Karpas-422 (cell line): Measurements from ENCODE around the gene IL3RA. TPM values are rescaled to one million over a fixed set of nuclear protein-coding genes. Genes with fewer than 3 reads are reported as not detected.
"Not testable (repeated sequence)": the region's sequence is repeated elsewhere in the genome, so short reads cannot be mapped to it uniquely, and the experiment has no call there.

ENCODE experiments used
- DNase-seq: peaks from one replicate; pipeline ENCODE4 v3.0.0-alpha.2; 2015
- H2AFZ ChIP-seq: fragments of 200-600 bp; sonication (generic); 2 replicates; pipeline ENCODE4 v1.6.1; 2014; ENCODE audit warnings: antibody characterized with exemption, low read length, mixed read lengths
- H3K27ac ChIP-seq: fragments of 200-600 bp; sonication (generic); 2 replicates; pipeline ENCODE4 v1.5.1; 2014; ENCODE audit warnings: mild to moderate bottlenecking, low read length, moderate library complexity
- H3K27me3 ChIP-seq: fragments of 200-600 bp; sonication (generic); 2 replicates; pipeline ENCODE4 v1.6.1; 2014; ENCODE audit warnings: low read length, mixed read lengths
- H3K36me3 ChIP-seq: fragments of 200-600 bp; sonication (generic); 2 replicates; pipeline ENCODE4 v1.6.1; 2014; ENCODE audit warnings: low read length, mixed read lengths; ENCODE audit not compliant: insufficient read depth
- H3K4me1 ChIP-seq: fragments of 200-600 bp; sonication (generic); 2 replicates; pipeline ENCODE4 v1.6.1; 2014; ENCODE audit warnings: mild to moderate bottlenecking, low read length, mixed read lengths
- H3K4me2 ChIP-seq: fragments of 200-600 bp; sonication (generic); 2 replicates; pipeline ENCODE4 v1.6.1; 2014; ENCODE audit warnings: low read length, low read depth, mild to moderate bottlenecking; ENCODE audit not compliant: poor library complexity, severe bottlenecking
- H3K4me3 ChIP-seq: fragments of 200-600 bp; sonication (generic); 2 replicates; pipeline ENCODE4 v1.5.1; 2014; ENCODE audit warnings: mild to moderate bottlenecking, antibody characterized with exemption, low read length, mixed read lengths
- H3K79me2 ChIP-seq: fragments of 200-600 bp; sonication (generic); 2 replicates; pipeline ENCODE4 v1.6.1; 2014; ENCODE audit warnings: mild to moderate bottlenecking, low read length, mixed read lengths
- H3K9ac ChIP-seq: fragments of 200-600 bp; sonication (generic); 2 replicates; pipeline ENCODE4 v1.6.0; 2014; ENCODE audit warnings: low read length
- H3K9me2 ChIP-seq: fragments of 200-600 bp; sonication (generic), shearing (Covaris generic); replicated peaks from 2 replicates; pipeline ENCODE4 v1.6.0; 2014; ENCODE audit warnings: mild to moderate bottlenecking, low read length, moderate library complexity; ENCODE audit not compliant: insufficient read depth
- H3K9me3 ChIP-seq: fragments of 300-700, 200-600 bp; sonication (generic); 2 replicates; pipeline ENCODE4 v1.6.1; 2014; ENCODE audit warnings: low read length, mixed read lengths
- H4K20me1 ChIP-seq: fragments of 200-600 bp; sonication (generic); 2 replicates; pipeline ENCODE4 v1.6.1; 2014; ENCODE audit warnings: mild to moderate bottlenecking, antibody characterized with exemption, low read length, low read depth; ENCODE audit not compliant: insufficient read depth
- total RNA-seq: library from RNA; depleted of rRNA; stranded (reverse); fragments of >200 nt; shearing (Covaris generic); gene quantifications from 2 replicates; pipeline ENCODE4 v1.2.3, GENCODE V29; 2014; ENCODE audit warnings: low replicate concordance

The IL3RA gene
- total RNA-seq, 1 experiment from 2014 or later = not detected

DNA sequence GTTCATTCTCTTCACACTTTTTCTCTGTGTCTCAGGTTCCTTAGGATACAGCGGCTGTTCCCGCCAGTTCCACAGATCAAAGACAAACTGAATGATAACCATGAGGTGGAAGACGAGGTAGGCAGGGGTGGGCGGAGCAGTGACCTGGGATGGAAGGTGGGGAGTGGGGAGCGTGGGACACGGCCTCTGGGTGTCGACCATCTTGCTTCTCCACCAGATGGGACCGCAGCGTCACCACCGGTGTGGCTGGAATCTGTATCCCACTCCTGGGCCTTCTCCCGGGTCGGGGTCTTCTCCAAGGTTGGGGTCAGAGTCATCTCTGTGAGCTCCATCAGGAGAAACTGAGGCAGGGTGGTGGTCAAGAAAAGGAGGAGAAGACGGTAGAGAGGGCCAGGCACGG lies 31.2 kb upstream of the IL3RA start:
- Histone ChIP-seq H2AFZ (no peak overlapping the region), H3K36me3 (no peaks in the 10 kb centered on the region), H3K27me3 (no peaks in the 10 kb centered on the region), H3K79me2 (no peaks in the 10 kb centered on the region), H3K4me3 (no peak overlapping the region), H3K4me1 (no peaks in the 10 kb centered on the region), H3K9ac (no peak overlapping the region), H3K27ac (no peak overlapping the region), H3K4me2 (no peak overlapping the region), H3K9me3 (peaks cover 4% of the 10 kb centered on the region), H4K20me1 (no peaks in the 10 kb centered on the region), H3K9me2 (no peaks in the 10 kb centered on the region)
- no peak for DNase-seq

GRCh38 chrX:1306909-1307625 lies 29.5 kb upstream of the IL3RA start:
- Histone ChIP-seq H3K4me2 (no peak overlapping the region), H3K9ac (no peak overlapping the region), H3K4me3 (no peak overlapping the region), H3K27me3 (no peaks in the 10 kb centered on the region), H4K20me1 (no peaks in the 10 kb centered on the region), H3K9me2 (no peaks in the 10 kb centered on the region), H3K9me3 (peaks cover 4% of the 10 kb centered on the region), H3K4me1 (no peaks in the 10 kb centered on the region), H3K36me3 (no peaks in the 10 kb centered on the region), H2AFZ (no peak overlapping the region), H3K79me2 (no peaks in the 10 kb centered on the region), H3K27ac (no peak overlapping the region)
- DNase-seq = peak; percentile 49

DNA sequence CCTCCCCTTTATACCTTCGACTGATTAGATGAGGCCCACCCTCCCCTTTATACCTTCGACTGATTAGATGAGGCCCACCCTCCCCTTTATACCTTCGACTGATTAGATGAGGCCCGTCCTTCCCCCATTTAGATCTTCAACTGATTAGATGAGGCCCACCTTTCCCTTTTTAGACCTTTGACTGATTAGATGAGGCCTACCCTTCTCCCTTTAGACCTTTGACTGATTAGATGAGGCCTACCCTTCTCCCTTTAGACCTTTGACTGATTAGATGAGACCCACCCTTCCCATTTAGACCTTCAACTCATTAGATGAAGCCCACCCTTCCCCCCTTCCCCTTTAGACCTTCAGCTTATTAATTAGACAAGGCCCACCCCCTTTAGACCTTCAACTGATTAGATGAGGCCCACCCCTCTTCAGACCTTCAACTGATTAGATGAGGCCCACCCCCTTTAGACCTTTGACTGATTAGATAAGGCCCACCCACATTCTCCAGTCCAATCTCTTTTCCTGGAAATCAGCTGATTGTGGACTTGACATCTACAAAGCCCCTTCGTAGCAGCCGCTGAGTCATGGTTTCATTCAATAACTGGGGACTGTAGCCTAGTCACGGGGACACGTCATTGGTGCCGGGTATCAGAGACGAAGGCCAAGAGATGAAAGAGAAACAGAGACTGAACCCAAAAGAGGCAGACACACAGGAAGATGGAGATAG lies 28.8 kb upstream of the IL3RA start:
- Histone ChIP-seq H3K4me3 (no peak overlapping the region), H3K36me3 (no peaks in the 10 kb centered on the region), H3K27me3 (no peaks in the 10 kb centered on the region), H4K20me1 (no peaks in the 10 kb centered on the region), H3K4me2 (no peak overlapping the region), H3K9me2 (no peaks in the 10 kb centered on the region), H3K79me2 (no peaks in the 10 kb centered on the region), H3K4me1 (no peaks in the 10 kb centered on the region), H3K9me3 (peaks cover 4% of the 10 kb centered on the region), H3K9ac (no peak overlapping the region), H2AFZ (no peak overlapping the region), H3K27ac (no peak overlapping the region)
- no peak for DNase-seq

DNA sequence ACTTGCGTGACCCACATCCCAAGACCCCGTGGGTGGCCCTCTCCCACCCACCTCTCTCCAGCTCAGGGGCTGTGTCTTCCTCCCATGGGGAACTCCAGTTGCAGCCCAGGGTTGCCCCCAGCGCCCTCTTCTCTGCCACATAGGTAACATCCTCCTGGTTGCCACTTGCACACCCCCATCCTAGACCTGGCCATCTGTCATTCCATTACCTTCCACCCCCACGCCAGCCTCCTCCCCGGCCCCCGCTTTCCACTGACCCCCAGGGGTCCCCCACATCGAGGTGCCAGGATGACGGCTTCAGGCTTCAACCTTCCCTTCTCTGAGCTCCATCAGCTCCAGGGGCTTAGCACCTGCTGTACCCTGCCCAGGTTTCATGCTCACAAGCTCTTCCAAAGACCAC lies 28.1 kb upstream of the IL3RA start:
- Histone ChIP-seq H3K9me3 (peaks cover 4% of the 10 kb centered on the region), H2AFZ (no peak overlapping the region), H3K79me2 (no peaks in the 10 kb centered on the region)

DNA sequence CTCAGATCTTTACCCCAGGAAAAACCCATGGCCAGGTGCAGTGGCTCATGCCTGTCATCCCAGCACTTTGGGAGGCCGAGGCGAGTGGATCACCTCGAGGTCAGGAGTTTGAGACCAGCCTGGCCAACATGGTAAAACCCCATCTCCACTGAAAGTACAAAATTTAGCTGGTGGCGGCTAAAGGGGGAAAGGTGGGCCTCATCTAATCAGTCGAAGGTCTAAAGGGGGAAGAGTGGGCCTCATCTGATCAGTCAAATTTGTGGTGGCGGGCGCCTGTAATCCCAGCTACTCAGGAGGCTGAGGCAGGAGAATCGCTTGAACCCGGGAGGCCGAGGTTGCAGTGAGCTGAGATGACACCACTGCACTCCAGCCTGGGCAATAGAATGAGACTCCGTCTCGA lies 27.7 kb upstream of the IL3RA start:
- H3K4me1 ChIP-seq, H3K36me3 ChIP-seq, H3K9ac ChIP-seq, H3K79me2 ChIP-seq, H4K20me1 ChIP-seq, H3K4me3 ChIP-seq, H3K27ac ChIP-seq, H3K9me3 ChIP-seq, DNase-seq, H3K4me2 ChIP-seq, H3K27me3 ChIP-seq, H2AFZ ChIP-seq, H3K9me2 ChIP-seq: not testable (repeated sequence)

More for the DNA sequence above, 28.1 kb upstream of the IL3RA start:
- Histone ChIP-seq H3K4me3 (no peak overlapping the region), H3K4me1 (no peaks in the 10 kb centered on the region), H3K27me3 (no peaks in the 10 kb centered on the region), H3K9ac (no peak overlapping the region), H4K20me1 (no peaks in the 10 kb centered on the region), H3K27ac (no peak overlapping the region), H3K4me2 (no peak overlapping the region), H3K9me2 (no peaks in the 10 kb centered on the region), H3K36me3 (no peaks in the 10 kb centered on the region)
- DNase-seq = no peak

GRCh38 chrX:1313788-1314187 lies 22.8 kb upstream of the IL3RA start:
- no peak overlapping the region for H3K27ac ChIP-seq
- no peak overlapping the region for H3K9ac ChIP-seq
- no peaks in the 10 kb centered on the region for H3K4me1 ChIP-seq
- H3K9me2 ChIP-seq = no peaks in the 10 kb centered on the region
- no peaks in the 10 kb centered on the region for H3K36me3 ChIP-seq
- no peak overlapping the region for H3K4me2 ChIP-seq
- no peaks in the 10 kb centered on the region for H4K20me1 ChIP-seq
- no peak overlapping the region for H3K4me3 ChIP-seq
- H3K27me3 ChIP-seq = no peaks in the 10 kb centered on the region
- H2AFZ ChIP-seq = no peak overlapping the region
- H3K79me2 ChIP-seq = no peaks in the 10 kb centered on the region
- no peak for DNase-seq
- no peaks in the 10 kb centered on the region for H3K9me3 ChIP-seq

DNA sequence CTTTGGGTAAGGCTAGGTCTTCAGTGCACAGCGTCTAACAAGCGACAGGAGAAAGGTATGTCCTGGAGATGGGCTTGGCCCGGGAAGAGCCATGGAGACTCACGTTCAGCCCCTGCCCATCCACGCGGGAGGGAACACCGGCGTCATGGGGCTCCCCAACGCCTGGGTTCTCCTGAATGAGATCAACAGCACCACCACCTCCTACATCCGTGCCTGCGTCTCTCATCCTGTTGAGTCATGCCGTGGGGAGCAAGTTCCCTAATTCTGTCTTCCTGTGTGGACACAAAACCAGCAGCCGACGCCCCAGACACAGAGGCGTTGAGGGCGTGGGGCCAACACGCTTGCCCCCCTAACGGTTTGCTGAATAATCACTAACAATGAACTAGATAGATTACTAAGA lies 20.1 kb upstream of the IL3RA start:
- no peak overlapping the region for H3K4me3 ChIP-seq
- no peaks in the 10 kb centered on the region for H4K20me1 ChIP-seq
- H3K27ac ChIP-seq = no peak overlapping the region
- DNase-seq = no peak
- no peaks in the 10 kb centered on the region for H3K27me3 ChIP-seq
- no peak overlapping the region for H3K9ac ChIP-seq
- no peaks in the 10 kb centered on the region for H3K9me3 ChIP-seq
- no peaks in the 10 kb centered on the region for H3K4me1 ChIP-seq
- H2AFZ ChIP-seq = no peak overlapping the region
- no peak overlapping the region for H3K4me2 ChIP-seq
- no peaks in the 10 kb centered on the region for H3K36me3 ChIP-seq
- no peaks in the 10 kb centered on the region for H3K9me2 ChIP-seq
- H3K79me2 ChIP-seq = no peaks in the 10 kb centered on the region

DNA sequence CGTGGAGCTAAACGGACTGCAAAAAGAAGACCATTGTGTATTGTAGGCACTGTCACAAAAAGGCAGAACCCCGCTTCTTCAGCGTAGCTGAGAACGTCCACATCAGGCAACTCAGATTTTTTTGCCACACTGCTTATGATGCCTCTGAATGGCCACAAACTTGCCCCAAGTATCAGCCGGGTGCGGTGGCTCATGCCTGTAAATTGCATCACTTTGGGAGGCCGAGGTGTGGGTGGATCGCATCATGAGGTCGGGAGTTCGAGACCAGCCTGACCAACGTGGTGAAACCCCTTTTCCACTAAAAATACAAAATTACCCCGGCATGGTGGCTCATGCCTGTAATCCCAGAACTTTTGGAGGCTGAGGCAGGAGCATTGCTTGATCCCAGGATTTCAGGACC lies 14.9 kb upstream of the IL3RA start:
- DNase-seq = no peak
- Histone ChIP-seq H3K4me3 (no peak overlapping the region), H3K36me3 (no peaks in the 10 kb centered on the region), H3K27ac (no peak overlapping the region), H3K4me1 (no peaks in the 10 kb centered on the region), H2AFZ (no peak overlapping the region), H3K4me2 (no peak overlapping the region), H3K79me2 (no peaks in the 10 kb centered on the region), H3K9me3 (no peaks in the 10 kb centered on the region), H3K9ac (no peak overlapping the region), H4K20me1 (no peaks in the 10 kb centered on the region), H3K27me3 (no peaks in the 10 kb centered on the region), H3K9me2 (no peaks in the 10 kb centered on the region)
